H1 (cell line): ENCODE results near the gene SEC24A. TPM values are rescaled to one million over a fixed set of nuclear protein-coding genes. Genes with fewer than 3 reads are reported as not detected.

ENCODE experiments used
- CTCF ChIA-PET: fragments of 300-600 bp; sonication (Branson Sonifier 250); formaldehyde crosslinking; loops from one replicate; lab custom pipeline; 2021; ENCODE audit not compliant: partially characterized antibody; lab: Charles Lee
- POLR2A ChIA-PET: fragments of 300-600 bp; sonication (Branson Sonifier 250); formaldehyde crosslinking; loops from one replicate; lab custom pipeline; 2021; ENCODE audit warnings: inconsistent platforms; ENCODE audit not compliant: partially characterized antibody; lab: Charles Lee
- DNase-seq, 2 experiments: peaks; one replicate each; pipeline versions ENCODE4 v3.0.0 to v3.0.0-alpha.2; 2010 to 2022; ENCODE audit warnings: low spot score in 2 of 2, low read depth in 1 of 2, mixed read lengths in 1 of 2
- FAIRE-seq: peaks from 2 replicates; lab custom pipeline; 2011; peaks lifted over from hg19 to GRCh38; lab: Jason Lieb, UNC
- H2AFZ ChIP-seq: 2 replicates; pipeline ENCODE4 v1.8.1; 2012; ENCODE audit warnings: low read length, inconsistent platforms
- H2AK5ac ChIP-seq: 2 replicates; pipeline ENCODE4 v1.6.1; 2013; ENCODE audit warnings: low read depth, low read length
- H2BK120ac ChIP-seq: replicated peaks from 2 replicates; pipeline ENCODE3; 2013; ENCODE audit warnings: low read depth, low read length, inconsistent platforms
- H2BK12ac ChIP-seq: 2 replicates; pipeline ENCODE4 v1.6.1; 2013; ENCODE audit warnings: low read depth, low read length
- H2BK15ac ChIP-seq: 2 replicates; pipeline ENCODE4 v1.6.1; 2013; ENCODE audit warnings: low read length
- H2BK20ac ChIP-seq: 2 replicates; pipeline ENCODE4 v1.6.1; 2013; ENCODE audit warnings: low read length
- H2BK5ac ChIP-seq: 2 replicates; pipeline ENCODE4 v1.6.1; 2013; ENCODE audit warnings: low read depth, low read length
- H3K14ac ChIP-seq: 2 replicates; pipeline ENCODE4 v1.6.1; 2013; ENCODE audit warnings: inconsistent platforms; ENCODE audit not compliant: insufficient read length
- H3K18ac ChIP-seq: 2 replicates; pipeline ENCODE4 v1.6.1; 2013; ENCODE audit warnings: low read length; ENCODE audit errors: extremely low read depth
- H3K23ac ChIP-seq: 2 replicates; pipeline ENCODE4 v1.6.1; 2013; ENCODE audit warnings: inconsistent platforms; ENCODE audit not compliant: insufficient read length
- H3K23me2 ChIP-seq: 2 replicates; pipeline ENCODE4 v1.6.1; 2013; ENCODE audit warnings: low read depth, low read length
- H3K27ac ChIP-seq: 2 replicates; pipeline ENCODE4 v1.6.1; 2011; ENCODE audit warnings: low read depth, low read length, inconsistent platforms
- H3K27me3 ChIP-seq, 4 experiments: replicated peaks in 1 of 4; 1 replicate in 1 of 4; 2 replicates in 3 of 4; pipeline versions ENCODE4 v1.6.1 to v1.8.1; 2011 to 2013; ENCODE audit warnings: low read length in 3 of 4, mild to moderate bottlenecking in 3 of 4, inconsistent platforms in 2 of 4, mixed read lengths in 2 of 4, moderate library complexity in 1 of 4; ENCODE audit not compliant: control insufficient read depth in 3 of 4, insufficient read depth in 3 of 4; ENCODE audit errors: extremely low read depth in 1 of 4
- H3K36me3 ChIP-seq, 4 experiments: 2 replicates each; pipeline versions ENCODE4 v1.6.1 to v1.8.1; 2011 to 2013; ENCODE audit warnings: mild to moderate bottlenecking in 4 of 4, low read length in 3 of 4, moderate library complexity in 2 of 4, control low read depth in 1 of 4, inconsistent platforms in 1 of 4; ENCODE audit not compliant: insufficient read depth in 4 of 4, control insufficient read depth in 2 of 4
- H3K4ac ChIP-seq: replicated peaks from 2 replicates; pipeline ENCODE3; 2013; ENCODE audit warnings: low read length, low read depth, mixed read lengths, inconsistent platforms; ENCODE audit not compliant: insufficient read length
- H3K4me1 ChIP-seq, 4 experiments: replicated peaks in 1 of 4; 1 replicate in 1 of 4; 2 replicates in 3 of 4; pipeline versions ENCODE4 v1.6.1 to v1.8.1; 2011 to 2013; ENCODE audit warnings: low read length in 3 of 4, inconsistent platforms in 2 of 4, mixed read lengths in 1 of 4; ENCODE audit not compliant: insufficient read depth in 4 of 4, control insufficient read depth in 3 of 4
- H3K4me2 ChIP-seq, 2 experiments: 2 replicates each; pipeline versions ENCODE4 v1.6.1 to v1.8.1; 2011 to 2013; ENCODE audit warnings: low read depth in 2 of 2, low read length in 2 of 2, control low read depth in 1 of 2, inconsistent platforms in 1 of 2, mild to moderate bottlenecking in 1 of 2; ENCODE audit not compliant: insufficient read depth in 1 of 2
- H3K4me3 ChIP-seq, 4 experiments: fragments of 200-600, 300-600 bp in 1 of 4; sonication (generic), shearing (Covaris generic), sonication (Bioruptor Twin) in 1 of 4; 2 replicates each; pipeline versions ENCODE4 v1.5.1 to v1.8.1; 2011 to 2016; ENCODE audit warnings: low read length in 4 of 4, low read depth in 3 of 4, control low read depth in 2 of 4, inconsistent platforms in 2 of 4, mild to moderate bottlenecking in 2 of 4, mixed read lengths in 1 of 4, moderate library complexity in 1 of 4; ENCODE audit not compliant: insufficient read depth in 2 of 4; ENCODE audit errors: extremely low read depth in 1 of 4
- H3K56ac ChIP-seq: replicated peaks from 2 replicates; pipeline ENCODE3; 2013; ENCODE audit warnings: low read depth, mild to moderate bottlenecking, mixed read lengths, low read length, inconsistent platforms; ENCODE audit not compliant: insufficient read length
- H3K79me1 ChIP-seq: 2 replicates; pipeline ENCODE4 v1.6.1; 2013; ENCODE audit warnings: low read depth, low read length, control low read depth
- H3K79me2 ChIP-seq, 2 experiments: 2 replicates each; pipeline versions ENCODE4 v1.6.1 to v1.8.1; 2012 to 2013; ENCODE audit warnings: low read length in 2 of 2, mild to moderate bottlenecking in 2 of 2, inconsistent platforms in 1 of 2; ENCODE audit not compliant: insufficient read depth in 2 of 2, control insufficient read depth in 1 of 2
- H3K9ac ChIP-seq, 4 experiments: replicated peaks in 1 of 4; 1 replicate in 1 of 4; 2 replicates in 3 of 4; pipeline versions ENCODE4 v1.6.1 to v1.8.1; 2011 to 2013; ENCODE audit warnings: low read depth in 3 of 4, low read length in 3 of 4, control low read depth in 2 of 4, mild to moderate bottlenecking in 2 of 4, moderate library complexity in 2 of 4, inconsistent platforms in 1 of 4; ENCODE audit errors: extremely low read depth in 1 of 4
- H3K9me3 ChIP-seq, 2 experiments: 2 replicates each; pipeline versions ENCODE4 v1.6.1 to v1.8.1; 2012 to 2013; ENCODE audit warnings: mild to moderate bottlenecking in 2 of 2, moderate library complexity in 2 of 2, control low read depth in 1 of 2, inconsistent platforms in 1 of 2, low read depth in 1 of 2, low read length in 1 of 2, mixed read lengths in 1 of 2; ENCODE audit not compliant: insufficient read depth in 2 of 2
- H4K20me1 ChIP-seq, 2 experiments: replicated peaks in 1 of 2; 2 replicates each; pipeline versions ENCODE3 to v1.8.1; 2011 to 2013; ENCODE audit warnings: inconsistent platforms in 2 of 2, low read length in 2 of 2, mild to moderate bottlenecking in 1 of 2; ENCODE audit not compliant: insufficient read depth in 2 of 2, control insufficient read depth in 1 of 2
- H4K5ac ChIP-seq: 2 replicates; pipeline ENCODE4 v1.6.1; 2013; ENCODE audit warnings: low read length, low read depth, mixed read lengths, inconsistent platforms; ENCODE audit not compliant: insufficient read length
- H4K8ac ChIP-seq: 2 replicates; pipeline ENCODE4 v1.8.0; 2013; ENCODE audit warnings: mild to moderate bottlenecking, moderate library complexity, low read length, inconsistent platforms; ENCODE audit not compliant: insufficient read depth; ENCODE audit errors: extremely low read depth
- H4K91ac ChIP-seq: replicated peaks from 2 replicates; pipeline ENCODE3; 2013; ENCODE audit warnings: low read length, mixed read lengths, inconsistent platforms; ENCODE audit not compliant: insufficient read length
- ASH2L ChIP-seq: fragments of 200-600, 300-600 bp; sonication (generic); IDR thresholded peaks from one replicate; pipeline ENCODE4 v1.7.1; 2017; ENCODE audit warnings: low read length
- ATF2 ChIP-seq: IDR thresholded peaks from 2 replicates; pipeline ENCODE4 v1.6.1; 2012; ENCODE audit warnings: low read length, inconsistent platforms
- BACH1 ChIP-seq: IDR thresholded peaks from 2 replicates; pipeline ENCODE4 v1.6.1; 2012; ENCODE audit warnings: low read length, improper control_type of control experiment
- EZH2 ChIP-seq: fragments of 200-600 bp; sonication (generic); IDR thresholded peaks from 2 replicates; pipeline ENCODE4 v1.7.1; 2012; ENCODE audit warnings: low read depth, mild to moderate bottlenecking, moderate library complexity, low read length, inconsistent platforms; ENCODE audit not compliant: severe bottlenecking
- JUN ChIP-seq: IDR thresholded peaks from 2 replicates; pipeline ENCODE4 v1.6.1; 2011; ENCODE audit warnings: low read depth, mild to moderate bottlenecking, improper control_type of control experiment, low read length
- KDM5A ChIP-seq: fragments of 200-600 bp; IDR thresholded peaks from 2 replicates; pipeline ENCODE4 v1.7.1; 2012; ENCODE audit warnings: mild to moderate bottlenecking, low read length, inconsistent platforms, mixed read lengths
- MAX ChIP-seq: IDR thresholded peaks from 2 replicates; pipeline ENCODE4 v1.6.1; 2012; ENCODE audit warnings: inconsistent platforms
- NANOG ChIP-seq: IDR thresholded peaks from 2 replicates; pipeline ENCODE4 v1.6.1; 2011; ENCODE audit warnings: low read length, low read depth, mild to moderate bottlenecking, inconsistent platforms; ENCODE audit not compliant: insufficient read depth, poor library complexity, severe bottlenecking
- NRF1 ChIP-seq: IDR thresholded peaks from 2 replicates; pipeline ENCODE4 v1.6.1; 2011; ENCODE audit warnings: mild to moderate bottlenecking, low read depth, low read length, improper control_type of control experiment
- SAP30 ChIP-seq: fragments of 300-600 bp; sonication (generic); IDR thresholded peaks from 2 replicates; pipeline ENCODE4 v1.7.1; 2012; ENCODE audit warnings: low read length, moderate library complexity, mild to moderate bottlenecking, inconsistent platforms; ENCODE audit not compliant: insufficient read depth, insufficient replicate concordance
- SIN3A ChIP-seq, 2 experiments: IDR thresholded peaks in 1 of 2; conservative IDR thresholded peaks in 1 of 2; 2 replicates each; pipeline ENCODE4 v1.6.1; 2011 to 2012; ENCODE audit warnings: low read length in 2 of 2, improper control_type of control experiment in 1 of 2, low read depth in 1 of 2, mild to moderate bottlenecking in 1 of 2
- WGBS, 2 experiments: shearing (Covaris generic) in 1 of 2; methylation state at CpG; one replicate each; pipeline versions ENCODE4 v1.1.6 to v1.1.7; 2013 to 2015; ENCODE audit warnings: low lambda C conversion rate in 2 of 2, mixed read lengths in 2 of 2, inconsistent platforms in 1 of 2, low coverage in 1 of 2, missing lambda C conversion rate in 1 of 2; ENCODE audit not compliant: insufficient replicate concordance in 2 of 2, insufficient coverage in 1 of 2, insufficient read length in 1 of 2; ENCODE audit errors: extremely low coverage in 1 of 2, missing lambda C conversion rate in 1 of 2; 5-methylcytosine and 5-hydroxymethylcytosine counted together
- polyA plus RNA-seq, 7 experiments: library from polyadenylated mRNA; depleted of rRNA in 3 of 7; stranded (reverse) in 5 of 7; unstranded in 2 of 7; fragments of >200 nt in 5 of 7; fragments of 200-250 nt in 2 of 7; gene quantifications; 1 replicate in 5 of 7; 2 replicates in 1 of 7; 4 replicates in 1 of 7; pipeline versions ENCODE4 v1.2.1 to v1.2.3, GENCODE V29; 2011 to 2013; ENCODE audit warnings: missing spikeins in 2 of 7, mixed read lengths in 2 of 7
- total RNA-seq: library from RNA; stranded (reverse); fragmentation: NEBNext Ultra II Directional; extraction: Animal tissue kit (Norgen Biotek cat#: 25700); gene quantifications from 2 replicates; pipeline ENCODE4 v1.2.1, GENCODE V29; 2021

Gene SEC24A
- total and polyA plus RNA-seq, 2 of the 8 experiments (the other 6 are each of a cell fraction or from before 2014, with no cell fraction given) = 18.8 to 33.7 TPM

GRCh38 chr5:134637116-134637721 is 11.4 kb upstream of the SEC24A start:
- FAIRE-seq (no peak), DNase-seq (no peak)
- Histone ChIP-seq H3K27ac (no peak overlapping the region), H2BK120ac (no peak overlapping the region), H3K18ac (no peak overlapping the region), H4K91ac (no peak overlapping the region), H3K56ac (no peak overlapping the region), H2BK15ac (no peak overlapping the region), H2AK5ac (no peak overlapping the region), H4K5ac (no peak overlapping the region), H4K20me1 (no peaks in the 10 kb centered on the region), H3K23me2 (no peaks in the 10 kb centered on the region; the same call in 1 of the 2 replicates), H2BK20ac (no peak overlapping the region), H3K79me1 (no peaks in the 10 kb centered on the region), H3K9ac (no peak overlapping the region), H3K23ac (no peak overlapping the region), H3K4me2 (no peak overlapping the region), H4K8ac (no peak overlapping the region), H3K4me1 (no peaks in the 10 kb centered on the region), H2AFZ (no peak overlapping the region), H3K4me3 (no peak overlapping the region), H3K79me2 (no peaks in the 10 kb centered on the region), H2BK5ac (no peak overlapping the region), H2BK12ac (no peak overlapping the region), H3K4ac (no peak overlapping the region), H3K27me3 (no peaks in the 10 kb centered on the region), H3K14ac (no peak overlapping the region), H3K9me3 (no peaks in the 10 kb centered on the region), H3K36me3 (no peaks in the 10 kb centered on the region)
- POLR2A ChIA-PET = interaction anchor here (10.1 kb wide), 1 partner anchor 10 kb away, joined by 74 read pairs; the partner anchor contains the start of gene SEC24A
- CTCF ChIA-PET = interaction anchor here (0.9 kb wide), 1 partner anchor 50 kb away, joined by 4 read pairs; no protein-coding TSS in a partner anchor
- WGBS, 2 experiments = 91% methylated on average over 9 of the region's 9 CpGs; no CpG with 5 or more reads in 1 of the 2 experiments
- TF ChIP-seq EZH2 (no peak), ATF2 (no peak), ASH2L (no peak), SAP30 (no peak), NRF1 (no peak), NANOG (no peak), BACH1 (no peak), JUN (no peak), KDM5A (no peak), SIN3A (conservative IDR thresholded peaks at IDR 0.05 in 1 of 2, IDR thresholded peaks at IDR 0.05 in 1 of 2; ENCODE audit: low read depth in 1 of 2, low read length in 2 of 2) (no peak), MAX (no peak)
